ENCODE measurements around the gene OTOF.

The OTOF gene

GRCh38 chr2:26473796-26474195 lies 4.1 kb downstream of the OTOF start:
- no peak overlapping the region for H3K4me2 ChIP-seq (ENCODE audit: low read length)
- H3K27me3 ChIP-seq (ENCODE audit: control insufficient read depth, insufficient read depth, low read length) = no peaks in the 10 kb centered on the region
- H3K9me3 ChIP-seq (ENCODE audit: control insufficient read depth, low read length) = no peaks in the 10 kb centered on the region
- H3K4me1 ChIP-seq = no peaks in the 10 kb centered on the region
- no peaks in the 10 kb centered on the region for H3K79me2 ChIP-seq
- no peaks in the 10 kb centered on the region for H3K36me3 ChIP-seq (ENCODE audit: control insufficient read depth, insufficient read depth, low read length)
- H3K9ac ChIP-seq = no peak overlapping the region
- no peak overlapping the region for H2AFZ ChIP-seq
- TF ChIP-seq CTCF (IDR thresholded peaks at IDR 0.05) = no peak
- H3K4me3 ChIP-seq (ENCODE audit: low read depth, low read length) = no peak overlapping the region
- H3K27ac ChIP-seq = no peak overlapping the region

- Histone ChIP-seq H2AFZ (no peak overlapping the region), H3K4me1 (no peaks in the 10 kb centered on the region), H3K9ac (no peak overlapping the region), H3K27me3 (ENCODE audit: control insufficient read depth, insufficient read depth, low read length) (no peaks in the 10 kb centered on the region), H3K4me3 (ENCODE audit: low read depth, low read length) (no peak overlapping the region), H3K4me2 (ENCODE audit: low read length) (no peak overlapping the region), H3K79me2 (no peaks in the 10 kb centered on the region), H3K36me3 (ENCODE audit: control insufficient read depth, insufficient read depth, low read length) (no peaks in the 10 kb centered on the region), H3K27ac (no peak overlapping the region), H3K9me3 (ENCODE audit: control insufficient read depth, low read length) (no peaks in the 10 kb centered on the region)
- TF ChIP-seq CTCF (IDR thresholded peaks at IDR 0.05) = no peak
These were observed 4.9 kb downstream of the OTOF start for GRCh38 chr2:26472821-26473655.

- no peaks in the 10 kb centered on the region for H3K4me1 ChIP-seq
- H3K27ac ChIP-seq = no peak overlapping the region
- H3K9me3 ChIP-seq (ENCODE audit: control insufficient read depth, low read length) = no peaks in the 10 kb centered on the region
- H3K79me2 ChIP-seq = no peaks in the 10 kb centered on the region
- H3K27me3 ChIP-seq (ENCODE audit: control insufficient read depth, insufficient read depth, low read length) = no peaks in the 10 kb centered on the region
- no peak for TF ChIP-seq CTCF (IDR thresholded peaks at IDR 0.05)
- H3K4me2 ChIP-seq (ENCODE audit: low read length) = no peak overlapping the region
- no peak overlapping the region for H2AFZ ChIP-seq
- H3K9ac ChIP-seq = no peak overlapping the region
- H3K4me3 ChIP-seq (ENCODE audit: low read depth, low read length) = no peak overlapping the region
- no peaks in the 10 kb centered on the region for H3K36me3 ChIP-seq (ENCODE audit: control insufficient read depth, insufficient read depth, low read length)
These were observed 5.9 kb downstream of the OTOF start for GRCh38 chr2:26471766-26472706.

- Histone ChIP-seq H3K79me2 (no peaks in the 10 kb centered on the region), H3K4me3 (ENCODE audit: low read depth, low read length) (no peak overlapping the region), H3K27me3 (ENCODE audit: control insufficient read depth, insufficient read depth, low read length) (no peaks in the 10 kb centered on the region)
These were observed 6.6 kb downstream of the OTOF start for GRCh38 chr2:26471289-26471688.

More at GRCh38 chr2:26471289-26471688, 6.6 kb downstream of the OTOF start:
- Histone ChIP-seq H3K36me3 (ENCODE audit: control insufficient read depth, insufficient read depth, low read length) (no peaks in the 10 kb centered on the region), H2AFZ (no peak overlapping the region), H3K27ac (no peak overlapping the region), H3K4me1 (no peaks in the 10 kb centered on the region), H3K4me2 (ENCODE audit: low read length) (no peak overlapping the region), H3K9me3 (ENCODE audit: control insufficient read depth, low read length) (no peaks in the 10 kb centered on the region), H3K9ac (no peak overlapping the region)
- no peak for TF ChIP-seq CTCF (IDR thresholded peaks at IDR 0.05)
